ENCODE measurements around the gene BAZ1A.

DNA sequence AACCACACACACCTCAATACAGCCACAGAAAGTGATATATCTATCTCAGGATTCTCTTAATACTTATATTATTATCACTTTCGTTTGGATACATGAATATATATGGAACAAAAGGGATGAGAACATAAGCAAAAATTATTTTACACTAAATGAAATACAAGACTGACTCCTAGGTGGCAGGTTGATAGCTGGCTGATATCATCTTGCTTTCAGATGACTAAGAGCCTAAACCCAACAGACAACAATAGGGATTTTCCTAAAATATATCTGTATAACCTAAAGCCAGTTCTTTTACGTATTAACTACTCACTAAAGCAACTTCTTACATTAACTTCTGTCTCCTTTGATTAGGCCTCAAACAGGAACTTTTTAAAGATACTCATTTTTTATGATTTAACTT, 65.1 kb downstream of the BAZ1A start:
- no peak for TF ChIP-seq POLR2A (IDR thresholded peaks at IDR 0.05; ENCODE audit: low read depth, low read length)
- no peak for TF ChIP-seq TAF1 (IDR thresholded peaks at IDR 0.05; ENCODE audit: borderline replicate concordance, low read depth, low read length)

Data from GM12892 (cell line).